ENCODE results near the gene SLC25A21.

SLC25A21 gene

GRCh38 chr14:36952689-36953088 lies 219.7 kb downstream of the SLC25A21 start:
- no peak overlapping the region for H2AK5ac ChIP-seq (ENCODE audit: low read length)
- no peaks in the 10 kb centered on the region for H3K36me3 ChIP-seq (ENCODE audit: control insufficient read depth, insufficient read depth, low read length)
- no peak overlapping the region for H4K8ac ChIP-seq (ENCODE audit: low read depth, low read length)
- H3K79me1 ChIP-seq (ENCODE audit: low read length), result no peaks in the 10 kb centered on the region
- no peak overlapping the region for H3K4me2 ChIP-seq (ENCODE audit: low read length)
- no CpG with 5 or more reads among the region's 3 CpGs for WGBS (ENCODE audit: extremely low coverage, insufficient coverage, low lambda C conversion rate)
- no peak overlapping the region for H2BK5ac ChIP-seq (ENCODE audit: low read length)
- no peaks in the 10 kb centered on the region for H3K79me2 ChIP-seq (ENCODE audit: control insufficient read depth, insufficient read depth, low read length)
- no peak overlapping the region for H3K23ac ChIP-seq (ENCODE audit: low read length)
- no peak overlapping the region for H3K27ac ChIP-seq (ENCODE audit: low read depth, low read length)
- H2BK15ac ChIP-seq (replicated peaks; ENCODE audit: low read depth), result no peak overlapping the region
- H3K9ac ChIP-seq (ENCODE audit: low read length), result no peak overlapping the region
- H3K27me3 ChIP-seq (ENCODE audit: insufficient read depth, low read length, poor library complexity), result no peaks in the 10 kb centered on the region
- no peaks in the 10 kb centered on the region for H3K4me1 ChIP-seq (ENCODE audit: control insufficient read depth, low read depth, low read length)
- H3K4ac ChIP-seq (ENCODE audit: low read depth, low read length), result no peak overlapping the region
- no peak overlapping the region for H3K4me3 ChIP-seq (ENCODE audit: low read length)
- H4K5ac ChIP-seq (ENCODE audit: low read length), result no peak overlapping the region
- DNase-seq, result peak; percentile 78
- H3K18ac ChIP-seq (ENCODE audit: low read length), result no peak overlapping the region
- H2BK120ac ChIP-seq (ENCODE audit: low read depth, low read length), result no peak overlapping the region
- H3K56ac ChIP-seq (ENCODE audit: low read length), result no peak overlapping the region

GRCh38 chr14:36951380-36951911 lies 221.0 kb downstream of the SLC25A21 start:
- H3K18ac ChIP-seq (ENCODE audit: low read length), result no peak overlapping the region
- no peak for DNase-seq
- H4K5ac ChIP-seq (ENCODE audit: low read length), result no peak overlapping the region
- H3K27me3 ChIP-seq (ENCODE audit: insufficient read depth, low read length, poor library complexity), result no peaks in the 10 kb centered on the region
- H2BK5ac ChIP-seq (ENCODE audit: low read length), result no peak overlapping the region
- no peaks in the 10 kb centered on the region for H3K36me3 ChIP-seq (ENCODE audit: control insufficient read depth, insufficient read depth, low read length)
- no CpG with 5 or more reads among the region's 2 CpGs for WGBS (ENCODE audit: extremely low coverage, insufficient coverage, low lambda C conversion rate)
- H4K8ac ChIP-seq (ENCODE audit: low read depth, low read length), result no peak overlapping the region
- no peak overlapping the region for H3K4ac ChIP-seq (ENCODE audit: low read depth, low read length)
- no peaks in the 10 kb centered on the region for H3K79me2 ChIP-seq (ENCODE audit: control insufficient read depth, insufficient read depth, low read length)
- no peak overlapping the region for H3K4me3 ChIP-seq (ENCODE audit: low read length)
- H3K4me2 ChIP-seq (ENCODE audit: low read length), result no peak overlapping the region
- H3K56ac ChIP-seq (ENCODE audit: low read length), result no peak overlapping the region
- no peak overlapping the region for H3K27ac ChIP-seq (ENCODE audit: low read depth, low read length)
- no peak overlapping the region for H3K23ac ChIP-seq (ENCODE audit: low read length)
- H3K9ac ChIP-seq (ENCODE audit: low read length), result no peak overlapping the region
- H2AK5ac ChIP-seq (ENCODE audit: low read length), result no peak overlapping the region
- H3K4me1 ChIP-seq (ENCODE audit: control insufficient read depth, low read depth, low read length), result no peaks in the 10 kb centered on the region
- no peak overlapping the region for H2BK120ac ChIP-seq (ENCODE audit: low read depth, low read length)
- no peak overlapping the region for H2BK15ac ChIP-seq (replicated peaks; ENCODE audit: low read depth)
- no peaks in the 10 kb centered on the region for H3K79me1 ChIP-seq (ENCODE audit: low read length)

- WGBS (ENCODE audit: extremely low coverage, insufficient coverage, low lambda C conversion rate), result no CpG with 5 or more reads among the region's 1 CpG
- Histone ChIP-seq H3K4me1 (ENCODE audit: control insufficient read depth, low read depth, low read length) (no peaks in the 10 kb centered on the region), H3K9ac (ENCODE audit: low read length) (no peak overlapping the region)
These were observed 221.6 kb downstream of the SLC25A21 start for GRCh38 chr14:36950812-36951211.

GRCh38 chr14:36949371-36949770 lies 223.0 kb downstream of the SLC25A21 start:
- Histone ChIP-seq H3K9ac (ENCODE audit: low read length) (no peak overlapping the region), H3K4me3 (ENCODE audit: low read length) (no peak overlapping the region), H3K23ac (ENCODE audit: low read length) (no peak overlapping the region), H2BK15ac (replicated peaks; ENCODE audit: low read depth) (no peak overlapping the region), H3K27ac (ENCODE audit: low read depth, low read length) (no peak overlapping the region), H4K8ac (ENCODE audit: low read depth, low read length) (no peak overlapping the region), H3K4me1 (ENCODE audit: control insufficient read depth, low read depth, low read length) (no peaks in the 10 kb centered on the region), H3K56ac (ENCODE audit: low read length) (no peak overlapping the region), H2BK5ac (ENCODE audit: low read length) (no peak overlapping the region), H3K4ac (ENCODE audit: low read depth, low read length) (no peak overlapping the region), H3K27me3 (ENCODE audit: insufficient read depth, low read length, poor library complexity) (no peaks in the 10 kb centered on the region), H3K79me2 (ENCODE audit: control insufficient read depth, insufficient read depth, low read length) (no peaks in the 10 kb centered on the region), H3K18ac (ENCODE audit: low read length) (no peak overlapping the region), H3K79me1 (ENCODE audit: low read length) (no peaks in the 10 kb centered on the region), H3K4me2 (ENCODE audit: low read length) (no peak overlapping the region), H2AK5ac (ENCODE audit: low read length) (no peak overlapping the region), H2BK120ac (ENCODE audit: low read depth, low read length) (no peak overlapping the region), H3K36me3 (ENCODE audit: control insufficient read depth, insufficient read depth, low read length) (no peaks in the 10 kb centered on the region), H4K5ac (ENCODE audit: low read length) (no peak overlapping the region)
- no peak for DNase-seq
- no CpG with 5 or more reads among the region's 2 CpGs for WGBS (ENCODE audit: extremely low coverage, insufficient coverage, low lambda C conversion rate)

More at GRCh38 chr14:36950812-36951211, 221.6 kb downstream of the SLC25A21 start:
- Histone ChIP-seq H2BK5ac (ENCODE audit: low read length) (no peak overlapping the region), H3K18ac (ENCODE audit: low read length) (no peak overlapping the region), H4K5ac (ENCODE audit: low read length) (no peak overlapping the region), H3K36me3 (ENCODE audit: control insufficient read depth, insufficient read depth, low read length) (no peaks in the 10 kb centered on the region), H3K56ac (ENCODE audit: low read length) (no peak overlapping the region), H3K27ac (ENCODE audit: low read depth, low read length) (no peak overlapping the region), H3K4me3 (ENCODE audit: low read length) (no peak overlapping the region), H2AK5ac (ENCODE audit: low read length) (no peak overlapping the region), H3K79me1 (ENCODE audit: low read length) (no peaks in the 10 kb centered on the region), H2BK120ac (ENCODE audit: low read depth, low read length) (no peak overlapping the region), H3K27me3 (ENCODE audit: insufficient read depth, low read length, poor library complexity) (no peaks in the 10 kb centered on the region), H3K4ac (ENCODE audit: low read depth, low read length) (no peak overlapping the region), H3K23ac (ENCODE audit: low read length) (no peak overlapping the region), H3K79me2 (ENCODE audit: control insufficient read depth, insufficient read depth, low read length) (no peaks in the 10 kb centered on the region), H3K4me2 (ENCODE audit: low read length) (no peak overlapping the region), H2BK15ac (replicated peaks; ENCODE audit: low read depth) (no peak overlapping the region), H4K8ac (ENCODE audit: low read depth, low read length) (no peak overlapping the region)
- no peak for DNase-seq

- Histone ChIP-seq H3K4me1 (ENCODE audit: control insufficient read depth, low read depth, low read length) (no peaks in the 10 kb centered on the region), H4K5ac (ENCODE audit: low read length) (no peak overlapping the region), H3K79me1 (ENCODE audit: low read length) (no peaks in the 10 kb centered on the region), H3K56ac (ENCODE audit: low read length) (no peak overlapping the region), H2BK120ac (ENCODE audit: low read depth, low read length) (no peak overlapping the region), H3K27me3 (ENCODE audit: insufficient read depth, low read length, poor library complexity) (no peaks in the 10 kb centered on the region), H2BK5ac (ENCODE audit: low read length) (no peak overlapping the region), H3K36me3 (ENCODE audit: control insufficient read depth, insufficient read depth, low read length) (no peaks in the 10 kb centered on the region), H3K18ac (ENCODE audit: low read length) (no peak overlapping the region), H3K27ac (ENCODE audit: low read depth, low read length) (no peak overlapping the region), H3K23ac (ENCODE audit: low read length) (no peak overlapping the region), H3K4ac (ENCODE audit: low read depth, low read length) (no peak overlapping the region), H4K8ac (ENCODE audit: low read depth, low read length) (no peak overlapping the region), H2BK15ac (replicated peaks; ENCODE audit: low read depth) (no peak overlapping the region), H3K79me2 (ENCODE audit: control insufficient read depth, insufficient read depth, low read length) (no peaks in the 10 kb centered on the region), H3K4me2 (ENCODE audit: low read length) (no peak overlapping the region), H3K4me3 (ENCODE audit: low read length) (no peak overlapping the region), H2AK5ac (ENCODE audit: low read length) (no peak overlapping the region), H3K9ac (ENCODE audit: low read length) (no peak overlapping the region)
- no peak for DNase-seq
- WGBS (ENCODE audit: extremely low coverage, insufficient coverage, low lambda C conversion rate), result no CpG with 5 or more reads among the region's 5 CpGs
These were observed 224.1 kb downstream of the SLC25A21 start for GRCh38 chr14:36948157-36948859.

GRCh38 chr14:36947362-36947761 lies 225.0 kb downstream of the SLC25A21 start:
- Histone ChIP-seq H2BK120ac (ENCODE audit: low read depth, low read length) (no peak overlapping the region), H2BK5ac (ENCODE audit: low read length) (no peak overlapping the region), H4K8ac (ENCODE audit: low read depth, low read length) (no peak overlapping the region), H3K79me1 (ENCODE audit: low read length) (no peaks in the 10 kb centered on the region), H3K23ac (ENCODE audit: low read length) (no peak overlapping the region), H3K4me3 (ENCODE audit: low read length) (no peak overlapping the region), H2AK5ac (ENCODE audit: low read length) (no peak overlapping the region), H3K9ac (ENCODE audit: low read length) (no peak overlapping the region), H3K27me3 (ENCODE audit: insufficient read depth, low read length, poor library complexity) (no peaks in the 10 kb centered on the region), H2BK15ac (replicated peaks; ENCODE audit: low read depth) (no peak overlapping the region), H3K18ac (ENCODE audit: low read length) (no peak overlapping the region), H3K56ac (ENCODE audit: low read length) (no peak overlapping the region), H3K4me2 (ENCODE audit: low read length) (no peak overlapping the region), H3K36me3 (ENCODE audit: control insufficient read depth, insufficient read depth, low read length) (no peaks in the 10 kb centered on the region), H3K79me2 (ENCODE audit: control insufficient read depth, insufficient read depth, low read length) (no peaks in the 10 kb centered on the region), H3K4me1 (ENCODE audit: control insufficient read depth, low read depth, low read length) (no peaks in the 10 kb centered on the region), H3K4ac (ENCODE audit: low read depth, low read length) (no peak overlapping the region), H3K27ac (ENCODE audit: low read depth, low read length) (no peak overlapping the region), H4K5ac (ENCODE audit: low read length) (no peak overlapping the region)
- WGBS (ENCODE audit: extremely low coverage, insufficient coverage, low lambda C conversion rate), result no CpG with 5 or more reads among the region's 1 CpG
- DNase-seq, result no peak
